GM19043 (cell line): ENCODE results near the gene ANGPT4.

Experiments
- ATAC-seq: cut with Tn5 transposase; IDR thresholded peaks from one replicate; pipeline ENCODE4 v1.9.1; 2021; ENCODE audit warnings: low read depth; ENCODE audit not compliant: unreplicated experiment

Gene ANGPT4

DNA sequence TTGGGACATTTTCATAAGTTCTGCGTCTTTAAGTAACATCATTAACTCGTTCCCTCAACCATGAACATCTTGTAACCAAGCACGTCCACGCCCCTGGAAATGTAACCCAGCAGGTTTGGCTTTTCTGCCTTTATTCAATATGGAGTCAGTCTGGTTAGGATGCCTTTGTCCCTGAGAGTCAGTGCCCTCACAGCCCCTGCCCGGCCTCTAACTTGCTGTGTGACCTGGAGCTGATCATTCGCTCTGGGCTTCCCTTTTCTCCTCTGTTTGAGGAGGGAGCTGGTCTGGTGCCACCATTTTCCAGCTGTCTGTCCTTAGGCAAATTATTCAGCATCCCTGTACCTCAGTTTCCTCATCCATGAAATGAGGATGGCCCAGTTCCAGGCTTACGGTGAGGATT, 26.5 kb upstream of the ANGPT4 start:
- ATAC-seq: no peak

DNA sequence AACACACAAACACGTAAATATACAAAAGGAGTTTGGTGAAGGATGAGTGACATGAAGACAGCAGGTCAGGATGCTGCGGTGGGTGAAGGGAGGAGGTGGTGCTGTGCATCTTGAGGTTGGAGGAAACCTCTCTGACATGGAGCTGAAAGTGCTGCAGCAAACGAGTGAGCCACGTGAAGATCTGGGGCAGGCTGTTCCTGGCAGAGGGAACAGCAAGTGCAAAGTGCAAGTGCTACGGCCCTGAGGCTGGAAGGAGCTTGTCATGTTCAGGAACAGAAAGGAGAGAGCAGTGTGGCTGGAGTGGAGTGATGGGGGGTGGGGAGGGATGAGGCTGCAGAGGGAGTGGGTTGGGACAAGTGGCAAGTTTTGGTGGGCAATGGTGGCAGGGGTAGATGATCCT, 24.8 kb upstream of the ANGPT4 start:
- no peak for ATAC-seq

DNA sequence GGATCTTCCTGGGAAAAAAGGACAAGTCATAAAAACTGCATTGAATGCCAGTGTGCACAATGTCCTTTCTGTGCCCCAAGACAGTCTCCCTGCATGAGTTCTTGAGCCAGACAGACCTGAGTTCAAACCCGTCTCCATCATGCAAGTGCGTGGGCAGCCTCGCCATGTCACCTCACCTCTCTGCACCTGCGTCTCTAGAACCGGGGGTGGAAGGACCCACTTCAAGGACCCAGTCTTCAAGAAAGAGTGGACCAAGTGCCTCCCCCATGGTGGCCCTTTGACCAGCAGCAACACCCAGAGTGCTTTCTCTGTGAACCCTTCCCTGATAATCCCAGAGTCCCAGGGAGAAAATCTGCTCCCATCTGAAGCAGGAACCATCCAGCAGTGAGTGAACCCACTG, 23.5 kb upstream of the ANGPT4 start:
- ATAC-seq: no peak

DNA sequence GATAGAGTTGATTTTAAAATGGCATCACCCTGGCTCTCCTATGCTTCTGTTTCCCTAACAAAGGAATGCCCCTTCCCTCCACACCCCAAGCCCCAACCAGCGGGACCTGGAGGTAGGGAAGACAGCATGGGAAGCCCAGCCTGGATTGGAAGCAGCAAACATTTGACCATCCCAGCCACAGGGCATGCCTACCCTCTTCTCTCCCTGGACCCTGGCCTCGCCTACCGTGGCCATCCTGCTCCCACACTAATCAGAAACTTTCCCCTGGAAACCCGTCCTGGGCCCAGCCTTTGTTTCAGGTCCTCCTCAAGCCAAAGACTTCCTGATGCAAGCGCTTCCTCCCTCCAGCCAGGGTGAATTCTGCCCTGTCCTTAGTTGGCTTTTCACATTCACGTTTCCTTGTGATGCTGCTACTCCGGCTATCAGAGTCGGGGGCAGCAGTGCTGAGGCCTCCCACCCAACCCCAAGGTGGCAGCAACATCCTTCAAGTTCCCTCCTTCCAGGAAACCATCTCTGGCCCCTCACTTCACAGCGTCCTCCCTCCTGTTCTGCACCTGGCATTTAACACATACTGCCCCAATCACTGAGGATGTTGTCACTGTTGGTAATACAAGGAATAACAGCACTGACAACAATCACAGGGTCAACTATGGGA, 18.2 kb upstream of the ANGPT4 start:
- ATAC-seq: no peak

DNA sequence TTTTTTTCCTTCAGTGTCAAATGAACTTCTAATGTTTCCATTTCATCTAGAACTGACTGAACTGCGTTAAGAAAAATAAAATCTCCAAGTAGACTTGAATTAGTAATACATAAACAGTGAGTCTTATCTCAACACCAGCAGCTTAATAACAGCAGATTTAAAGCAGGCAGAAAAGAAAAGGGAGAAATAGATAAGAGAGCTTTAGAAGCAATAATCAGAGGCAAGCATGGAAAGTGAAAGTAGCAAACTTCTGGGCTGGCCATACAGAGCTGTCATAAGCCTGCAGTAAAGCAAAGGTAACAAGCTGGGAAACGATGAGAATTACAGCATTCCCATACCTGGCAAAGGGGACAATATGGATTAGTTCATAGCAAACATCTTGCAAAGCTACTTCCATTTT, 16.9 kb upstream of the ANGPT4 start:
- no peak for ATAC-seq

DNA sequence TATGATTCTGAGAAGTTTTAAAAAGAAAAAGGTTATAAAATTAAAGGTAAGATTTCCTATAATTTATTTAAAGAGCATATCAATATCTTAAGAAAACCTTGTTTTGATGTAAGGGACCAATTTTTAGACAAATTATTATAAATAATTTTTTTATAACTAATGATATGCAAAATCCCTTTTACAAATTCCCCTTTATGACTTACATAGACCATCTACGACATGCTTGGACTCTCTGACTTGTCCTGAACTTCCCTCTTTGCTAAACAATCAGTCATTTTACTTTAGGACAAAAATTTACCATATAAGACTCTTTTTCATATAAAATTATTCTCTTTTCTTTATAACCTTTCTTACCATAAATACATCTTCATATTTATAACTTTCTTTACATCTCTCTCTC, 15.3 kb upstream of the ANGPT4 start:
- ATAC-seq: no peak

DNA sequence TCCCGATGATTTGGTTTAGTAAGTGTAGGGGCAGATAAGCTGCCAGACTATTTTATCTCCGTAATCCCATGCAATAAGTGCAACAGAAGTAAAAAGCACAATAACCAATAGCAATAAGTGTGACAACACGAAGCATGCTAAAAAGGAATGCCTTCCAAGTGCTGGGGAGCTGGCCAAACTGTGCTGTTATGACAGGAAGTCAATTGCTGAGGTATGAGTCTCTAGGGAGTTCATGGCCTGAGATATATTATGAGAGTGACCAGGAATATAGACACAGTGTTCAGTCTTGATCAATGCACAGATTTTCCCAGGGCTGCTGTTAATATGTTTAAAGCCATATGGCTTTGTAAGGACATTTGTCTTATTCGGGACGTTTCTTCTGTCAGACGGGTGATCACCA, 10.5 kb upstream of the ANGPT4 start:
- no peak for ATAC-seq

DNA sequence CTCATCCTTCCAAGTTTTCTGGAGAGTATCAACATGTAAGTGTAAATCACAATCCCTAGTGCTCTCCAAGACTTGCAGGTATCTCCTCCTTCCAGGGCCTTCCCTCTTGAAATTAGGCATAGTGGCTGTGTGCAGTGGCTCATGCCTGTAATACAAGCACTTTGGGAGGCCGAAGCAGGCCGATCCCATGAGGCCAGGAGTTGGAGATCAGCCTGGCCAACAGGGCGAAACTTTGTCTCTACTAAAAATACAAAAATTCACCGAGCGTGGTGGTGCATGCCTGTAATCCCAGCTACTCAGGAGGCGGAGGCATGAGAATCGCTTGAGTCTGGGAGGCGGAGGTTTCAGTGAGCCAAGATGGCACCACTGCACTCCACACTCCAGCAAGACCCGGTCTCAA, 9.4 kb upstream of the ANGPT4 start:
- ATAC-seq: no peak

DNA sequence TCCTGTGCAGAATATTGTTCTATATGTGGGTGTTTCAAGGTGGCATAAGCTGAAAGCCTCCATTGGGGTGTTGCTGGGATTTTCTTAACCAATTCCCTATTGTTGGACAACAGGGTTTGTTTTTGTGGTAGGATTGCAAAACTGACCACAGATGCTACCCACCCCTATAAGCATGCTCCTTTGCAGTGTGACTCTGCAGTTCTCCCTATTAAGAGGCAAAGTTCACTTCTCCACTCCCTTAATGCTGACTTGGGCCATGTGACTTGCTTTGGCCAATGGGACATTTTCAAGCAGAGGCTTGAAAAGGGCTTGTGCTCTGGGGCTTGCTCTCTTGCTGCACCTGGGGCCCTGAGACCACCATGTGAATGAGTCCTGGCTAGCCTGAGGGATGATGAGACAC, 8.5 kb upstream of the ANGPT4 start:
- ATAC-seq: no peak

DNA sequence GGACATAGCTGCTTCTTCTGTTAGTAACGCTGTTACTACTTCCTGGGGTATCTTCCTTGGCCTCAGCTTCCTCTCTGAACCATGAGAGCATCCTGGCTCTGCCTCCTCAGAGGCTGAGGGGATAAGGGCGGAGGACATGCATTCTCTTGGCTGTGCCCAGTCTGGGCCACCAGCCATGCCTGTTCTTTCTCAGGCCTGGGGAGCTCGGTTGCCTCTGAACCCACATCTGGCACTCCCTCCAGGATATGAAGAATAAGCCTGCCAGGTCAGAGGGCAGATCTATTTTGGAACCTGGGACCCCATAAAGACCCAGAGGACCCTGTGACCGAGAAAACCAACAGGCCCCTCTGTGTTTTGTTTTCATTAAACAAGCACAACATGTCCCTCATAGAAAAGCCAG, 6.6 kb upstream of the ANGPT4 start:
- ATAC-seq: no peak

DNA sequence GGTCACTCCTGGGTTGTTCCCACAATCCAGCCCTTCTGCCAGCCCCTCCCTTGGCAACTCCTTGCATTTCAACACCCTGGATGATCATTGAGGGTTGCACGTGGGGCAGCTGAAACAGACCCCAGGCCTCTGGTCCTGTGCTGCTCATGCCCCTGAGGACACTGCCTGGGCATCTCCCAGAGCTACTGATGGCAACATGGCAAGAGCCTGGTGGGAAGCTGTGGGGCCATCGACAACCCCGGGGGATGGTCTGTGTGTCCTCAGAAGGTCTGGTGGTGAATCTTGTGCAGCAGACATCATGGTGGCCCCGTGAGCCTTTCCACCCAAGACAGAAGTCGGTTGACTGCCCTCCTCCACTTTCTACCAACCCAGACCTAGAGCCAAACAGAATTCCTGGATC, 4.9 kb upstream of the ANGPT4 start:
- no peak for ATAC-seq

DNA sequence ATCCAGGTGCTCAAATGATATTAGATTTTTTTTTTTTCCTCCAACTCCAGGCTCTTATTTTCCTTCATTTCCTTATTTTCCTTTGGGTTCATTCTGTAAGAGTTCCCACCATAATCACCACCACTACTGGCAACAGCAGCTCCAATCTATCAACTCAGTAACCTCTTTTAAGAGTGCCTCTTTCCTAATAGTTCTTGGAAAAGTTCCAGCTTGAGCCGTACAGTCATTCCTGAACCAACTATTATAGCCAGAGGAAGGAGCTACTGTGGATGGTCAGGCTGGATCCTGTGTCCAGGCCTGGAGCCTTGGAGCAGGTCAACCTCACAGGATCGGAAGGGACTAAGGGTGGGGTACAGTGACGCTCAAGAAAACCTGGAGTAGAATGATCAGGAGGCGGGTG, 4.2 kb upstream of the ANGPT4 start:
- no peak for ATAC-seq

DNA sequence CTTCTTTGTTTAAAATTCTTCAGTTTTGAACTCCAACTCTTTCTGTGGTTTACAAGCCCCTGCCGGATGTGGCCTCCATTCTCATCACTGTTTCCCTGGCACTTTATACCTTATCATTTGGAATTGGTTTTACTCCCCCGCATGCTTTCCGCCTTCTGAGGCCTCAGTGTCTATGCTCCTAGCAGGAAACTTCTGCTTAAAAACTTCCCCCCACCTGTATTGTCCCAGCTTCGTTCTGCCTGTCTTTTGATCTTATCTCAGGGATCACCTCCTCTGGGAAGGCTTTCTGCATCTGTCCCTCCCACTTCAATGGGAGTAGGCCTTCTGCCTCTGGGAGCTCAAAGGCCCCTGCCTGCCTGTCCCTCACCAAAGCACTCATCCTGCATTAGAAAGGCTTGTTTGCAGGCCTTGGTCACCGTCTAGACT, 3.4 kb upstream of the ANGPT4 start:
- no peak for ATAC-seq

DNA sequence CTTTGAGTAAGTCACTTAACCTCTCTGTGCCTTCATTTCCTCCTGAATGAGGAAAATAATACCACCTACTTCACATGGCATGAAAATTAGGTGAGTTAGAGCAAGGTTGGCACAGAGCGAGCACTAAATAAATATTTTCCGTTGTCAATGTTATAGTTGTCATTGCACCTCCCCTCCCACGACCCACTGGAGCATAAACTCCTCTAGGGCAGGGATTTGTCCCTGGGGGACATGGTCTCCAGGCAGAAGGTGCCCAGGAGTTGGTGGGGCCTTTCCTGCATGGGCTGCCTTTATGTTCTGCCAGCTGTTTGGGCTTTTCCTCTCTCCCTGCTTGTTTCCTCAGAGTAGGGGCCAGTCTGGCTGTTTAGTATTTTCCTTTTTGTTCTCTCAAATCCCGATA, 1.3 kb upstream of the ANGPT4 start:
- no peak for ATAC-seq

DNA sequence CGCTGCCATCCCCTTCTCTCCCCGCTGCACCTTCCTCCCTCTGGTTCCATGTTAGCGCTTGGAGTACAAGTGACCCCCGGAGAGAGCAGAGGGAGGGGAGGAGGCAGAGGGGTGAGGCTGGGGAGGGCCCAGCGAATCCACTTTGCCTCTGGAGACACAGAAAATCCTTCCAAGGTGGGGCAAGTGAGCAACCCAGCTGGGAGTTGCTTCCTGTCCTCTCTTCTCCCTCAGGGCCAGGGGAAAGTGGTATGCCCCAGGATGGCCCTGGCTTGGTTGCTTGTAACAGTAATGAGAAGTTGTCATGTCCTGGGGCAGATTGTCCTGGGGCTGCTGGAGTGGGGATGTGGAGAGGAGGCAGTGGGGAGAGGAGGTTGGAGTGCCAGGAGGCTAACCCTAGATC, 691 bp upstream of the ANGPT4 start:
- no peak for ATAC-seq

DNA sequence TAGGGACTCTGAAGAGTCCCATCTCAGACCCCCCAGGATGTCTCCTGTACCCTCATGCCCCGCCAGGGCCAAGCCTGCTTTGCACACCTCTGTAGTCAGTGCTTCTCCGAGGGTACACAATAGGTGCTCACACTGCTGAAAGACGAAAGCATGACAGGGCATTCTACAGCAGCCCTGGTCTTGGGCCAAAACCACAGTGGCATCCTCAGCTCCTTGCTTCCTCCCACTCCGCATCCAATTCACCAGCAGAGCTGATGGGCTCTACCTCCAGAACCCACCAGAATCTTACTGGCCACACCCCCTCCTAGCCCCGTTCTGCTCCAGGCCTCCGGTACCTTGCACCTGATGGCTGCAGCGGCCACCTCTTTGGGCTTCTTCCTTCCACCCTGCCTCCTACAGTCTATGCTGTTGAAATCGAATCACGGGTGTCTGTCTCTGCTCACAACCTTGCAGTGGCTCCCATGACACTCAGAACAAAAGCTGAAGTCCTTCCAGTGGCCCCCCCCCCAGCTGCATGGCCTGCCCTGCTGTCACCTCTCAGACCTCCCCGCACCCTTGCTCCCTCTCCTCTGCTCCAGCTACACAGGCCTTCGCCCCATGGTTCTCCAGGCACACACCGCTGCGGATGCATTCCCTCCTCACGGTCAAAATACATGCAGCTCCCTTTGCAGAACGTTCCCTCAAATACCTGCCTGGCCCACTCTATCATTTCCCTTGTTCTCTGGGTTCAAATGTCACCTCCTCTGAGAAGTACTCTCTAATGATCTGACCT, 1.2 kb downstream of the ANGPT4 start:
- ATAC-seq: no peak

DNA sequence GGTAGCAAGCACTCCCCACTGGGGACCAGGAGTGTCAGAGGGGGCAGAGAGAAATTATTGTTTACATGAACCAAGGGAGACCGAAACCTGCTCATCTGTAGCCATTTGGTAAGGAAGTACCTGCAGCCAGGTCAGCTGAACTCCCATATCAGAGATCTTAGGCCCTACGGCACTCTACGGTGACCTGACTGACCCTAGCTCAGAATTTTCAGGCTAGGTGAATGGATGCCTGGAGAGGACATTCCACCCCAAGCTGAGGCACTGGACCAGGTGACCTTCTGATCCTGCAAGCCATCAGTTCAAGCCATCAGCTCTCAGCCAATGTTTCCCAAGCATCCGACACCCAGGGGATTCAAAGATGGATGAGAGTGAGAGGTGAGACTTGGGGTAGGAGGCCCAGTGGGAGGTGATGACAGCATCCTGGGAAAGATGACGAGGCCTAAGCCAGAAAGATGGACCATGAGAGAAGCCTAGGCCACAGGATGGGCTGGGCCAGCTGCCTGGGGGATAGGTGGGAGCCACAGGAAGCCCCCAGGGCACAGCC, 2.8 kb downstream of the ANGPT4 start:
- ATAC-seq: no peak

DNA sequence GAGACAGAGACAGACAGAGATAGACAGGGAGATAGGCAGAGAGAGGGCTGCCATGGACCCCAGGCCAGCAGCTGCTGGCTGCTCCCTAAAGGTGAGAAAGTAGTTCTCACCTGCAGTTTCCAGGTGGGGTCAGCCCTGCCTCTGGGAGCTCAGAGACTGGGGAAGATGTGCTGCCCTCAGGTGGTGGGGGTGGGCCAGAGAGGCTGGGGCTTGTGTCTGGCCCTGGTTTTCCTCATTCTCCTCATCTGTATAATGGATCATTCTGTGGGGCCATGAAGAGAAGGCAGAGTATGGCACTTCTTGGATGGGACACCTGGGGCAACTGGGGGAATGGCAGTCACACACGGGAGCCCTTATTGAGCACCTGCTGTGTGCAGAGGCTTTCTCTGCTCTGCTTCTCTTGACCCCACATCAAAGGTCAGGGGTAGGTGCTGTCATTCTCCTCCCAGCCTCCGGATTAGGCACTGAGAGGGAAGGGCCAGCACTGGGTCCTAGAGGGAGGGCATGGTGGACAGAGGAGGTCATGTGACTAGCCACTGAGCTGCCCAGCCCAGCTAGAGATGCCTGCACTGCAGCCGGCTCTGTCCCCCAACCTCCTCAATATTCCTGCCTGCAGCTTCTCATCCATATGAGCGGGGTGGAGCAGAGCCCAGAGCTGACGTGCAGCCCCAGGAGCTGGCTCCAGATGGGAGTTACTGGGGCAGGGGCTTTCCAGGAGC, 4.1 kb downstream of the ANGPT4 start:
- ATAC-seq: no peak

DNA sequence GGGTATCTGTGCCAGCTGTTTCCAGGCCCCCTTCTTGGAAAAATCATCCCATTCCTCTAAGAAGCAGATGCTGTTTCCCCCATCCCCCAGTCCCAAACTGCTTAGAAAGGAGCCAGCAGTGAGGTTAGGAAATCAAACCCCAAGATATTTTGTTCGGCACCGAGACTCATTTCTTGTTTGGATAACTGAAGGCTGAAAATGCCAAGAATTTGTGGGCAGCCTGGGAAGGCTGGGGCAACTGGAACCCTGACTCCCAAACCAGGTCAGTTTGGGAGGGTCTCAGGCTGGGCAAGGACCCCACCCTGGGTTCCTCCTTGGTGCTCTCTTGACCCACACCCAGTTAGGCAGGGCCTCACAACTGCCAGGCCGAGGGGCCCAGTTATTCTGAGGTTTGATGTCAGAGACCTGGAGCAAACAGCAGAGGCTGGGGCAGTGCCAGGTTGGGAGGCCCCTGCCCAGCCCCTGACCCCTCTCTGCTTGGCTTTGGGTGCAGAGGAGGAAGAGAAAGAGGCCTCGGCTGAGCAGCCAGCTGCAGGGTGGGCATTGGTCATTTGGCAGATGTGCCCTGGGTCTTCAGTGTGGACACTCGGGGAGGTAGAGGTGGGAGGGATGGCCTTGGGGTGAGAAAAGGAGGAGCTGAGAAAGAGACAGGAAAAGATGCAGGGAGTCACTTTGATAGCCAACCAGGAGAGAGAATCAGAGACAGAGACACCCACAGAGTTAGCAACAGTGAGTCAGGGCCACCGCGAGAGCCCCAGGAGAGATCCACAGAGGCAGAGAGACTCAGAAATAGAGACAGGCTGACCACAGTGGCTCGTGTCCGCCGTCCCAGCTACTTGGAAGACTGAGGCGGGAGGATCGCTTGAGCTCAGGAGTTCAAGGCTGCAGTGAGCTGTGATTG, 5.0 kb downstream of the ANGPT4 start:
- ATAC-seq: no peak

DNA sequence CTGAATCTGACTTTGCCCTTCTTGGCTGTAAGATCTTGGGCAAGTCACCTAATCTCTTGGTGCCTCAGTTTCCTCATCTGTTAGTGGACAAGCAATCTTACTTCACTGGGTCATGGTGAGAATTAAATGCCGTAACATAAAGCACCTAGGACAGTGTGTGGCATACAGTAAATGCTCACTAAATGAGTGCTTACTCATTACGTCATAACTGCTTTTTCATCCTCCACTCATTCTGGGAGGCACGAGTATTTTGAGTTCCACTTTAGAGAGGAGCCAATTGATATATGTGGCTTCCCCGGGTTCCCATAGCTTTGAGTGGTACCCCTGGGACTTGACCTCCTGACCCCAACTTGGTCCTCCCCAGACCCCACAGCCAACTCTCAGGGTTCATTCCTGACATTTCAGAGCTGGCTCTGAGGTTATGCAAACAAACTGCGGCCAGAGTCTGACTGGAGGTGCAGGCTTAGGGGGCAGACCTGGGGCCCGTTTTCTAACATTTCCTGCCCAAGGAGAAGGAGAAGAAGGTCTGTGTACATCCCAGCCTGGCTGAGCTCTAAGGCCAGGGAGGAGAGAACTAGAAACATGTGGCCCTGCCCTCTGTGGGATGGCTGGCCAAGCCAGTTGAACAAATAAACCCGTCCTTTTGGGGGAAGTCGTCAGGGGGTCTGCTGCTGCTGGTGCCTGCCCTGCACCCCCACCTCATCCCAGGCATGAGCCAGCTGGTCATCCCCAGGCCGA, 5.8 kb downstream of the ANGPT4 start:
- no peak for ATAC-seq
